DND-41 (cell line): ENCODE results near the gene LNX1.

Experiments used
- ATAC-seq: fragments of 200-7000 bp; cut with Tn5 transposase; 3 replicates; pipeline ENCODE4 v1.9.1; 2021; ENCODE audit warnings: low read depth; ENCODE audit not compliant: insufficient read depth
- DNase-seq: peaks from one replicate; pipeline ENCODE4 v3.0.0-alpha.2; 2020
- H2AFZ ChIP-seq: 2 replicates; pipeline ENCODE4 v1.6.0; 2012; ENCODE audit warnings: low read depth, low read length
- H3K27ac ChIP-seq: 2 replicates; pipeline ENCODE4 v1.5.1; 2012; ENCODE audit warnings: low read length, inconsistent platforms
- H3K27me3 ChIP-seq: fragments of 200-600 bp; sonication (generic); 2 replicates; pipeline ENCODE4 v1.6.0; 2012; ENCODE audit warnings: low read length, mild to moderate bottlenecking, inconsistent platforms; ENCODE audit not compliant: insufficient read depth, poor library complexity
- H3K36me3 ChIP-seq: 2 replicates; pipeline ENCODE4 v1.5.1; 2012; ENCODE audit warnings: low read length, inconsistent platforms; ENCODE audit not compliant: insufficient read depth
- H3K4me1 ChIP-seq: 2 replicates; pipeline ENCODE4 v1.5.1; 2012; ENCODE audit warnings: mild to moderate bottlenecking, low read length; ENCODE audit not compliant: insufficient read depth
- H3K4me2 ChIP-seq: 2 replicates; pipeline ENCODE4 v1.6.0; 2012; ENCODE audit warnings: mild to moderate bottlenecking, moderate library complexity, low read length, inconsistent platforms; ENCODE audit not compliant: insufficient read depth
- H3K4me3 ChIP-seq, 2 experiments: fragments of 200-600 bp in 1 of 2; shearing (Covaris generic) in 1 of 2; 2 replicates each; pipeline ENCODE4 v1.5.1; 2012 to 2016; ENCODE audit warnings: inconsistent platforms in 2 of 2, low read length in 2 of 2, mild to moderate bottlenecking in 2 of 2, low read depth in 1 of 2, moderate library complexity in 1 of 2
- H3K79me2 ChIP-seq: 2 replicates; pipeline ENCODE4 v1.6.0; 2012; ENCODE audit warnings: low read length, inconsistent platforms; ENCODE audit not compliant: insufficient read depth
- H3K9ac ChIP-seq: 2 replicates; pipeline ENCODE4 v1.6.0; 2012; ENCODE audit warnings: low read depth, mild to moderate bottlenecking, inconsistent platforms, low read length, moderate library complexity
- H3K9me3 ChIP-seq: 2 replicates; pipeline ENCODE4 v1.5.1; 2012; ENCODE audit warnings: low read length, moderate library complexity, mild to moderate bottlenecking, inconsistent platforms; ENCODE audit not compliant: insufficient read depth, severe bottlenecking
- H4K20me1 ChIP-seq: 2 replicates; pipeline ENCODE4 v1.6.0; 2012; ENCODE audit warnings: low read length; ENCODE audit not compliant: insufficient read depth
- EZH2 ChIP-seq: IDR thresholded peaks from 3 replicates; pipeline ENCODE4 v1.6.1; 2012; ENCODE audit warnings: borderline replicate concordance, low read depth, mild to moderate bottlenecking, moderate library complexity, low read length, inconsistent platforms; ENCODE audit not compliant: severe bottlenecking
- TF ChIP-seq, protein P1 (sequence below): IDR thresholded peaks from 2 replicates; pipeline ENCODE4 v1.5.1; 2012; ENCODE audit warnings: borderline replicate concordance, low read length, moderate library complexity, mild to moderate bottlenecking; ENCODE audit not compliant: poor library complexity, severe bottlenecking; ENCODE audit errors: extremely low read depth

LNX1 gene

GRCh38 chr4:53501561-53501960 is 89.7 kb downstream of the LNX1 start:
- no peaks in the 10 kb centered on the region for H3K4me1 ChIP-seq
- no peaks in the 10 kb centered on the region for H3K36me3 ChIP-seq
- H3K9ac ChIP-seq = no peak overlapping the region
- H3K79me2 ChIP-seq = no peaks in the 10 kb centered on the region
- no peaks in the 10 kb centered on the region for H4K20me1 ChIP-seq
- no peak for ATAC-seq
- H3K9me3 ChIP-seq = no peaks in the 10 kb centered on the region
- no peak overlapping the region for H3K4me3 ChIP-seq
- H3K4me2 ChIP-seq = no peak overlapping the region
- H3K27me3 ChIP-seq = no peaks in the 10 kb centered on the region
- no peak overlapping the region for H2AFZ ChIP-seq
- H3K27ac ChIP-seq = no peak overlapping the region
- no peak for DNase-seq
- TF ChIP-seq EZH2 = no peak
- TF ChIP-seq, protein P1, sequence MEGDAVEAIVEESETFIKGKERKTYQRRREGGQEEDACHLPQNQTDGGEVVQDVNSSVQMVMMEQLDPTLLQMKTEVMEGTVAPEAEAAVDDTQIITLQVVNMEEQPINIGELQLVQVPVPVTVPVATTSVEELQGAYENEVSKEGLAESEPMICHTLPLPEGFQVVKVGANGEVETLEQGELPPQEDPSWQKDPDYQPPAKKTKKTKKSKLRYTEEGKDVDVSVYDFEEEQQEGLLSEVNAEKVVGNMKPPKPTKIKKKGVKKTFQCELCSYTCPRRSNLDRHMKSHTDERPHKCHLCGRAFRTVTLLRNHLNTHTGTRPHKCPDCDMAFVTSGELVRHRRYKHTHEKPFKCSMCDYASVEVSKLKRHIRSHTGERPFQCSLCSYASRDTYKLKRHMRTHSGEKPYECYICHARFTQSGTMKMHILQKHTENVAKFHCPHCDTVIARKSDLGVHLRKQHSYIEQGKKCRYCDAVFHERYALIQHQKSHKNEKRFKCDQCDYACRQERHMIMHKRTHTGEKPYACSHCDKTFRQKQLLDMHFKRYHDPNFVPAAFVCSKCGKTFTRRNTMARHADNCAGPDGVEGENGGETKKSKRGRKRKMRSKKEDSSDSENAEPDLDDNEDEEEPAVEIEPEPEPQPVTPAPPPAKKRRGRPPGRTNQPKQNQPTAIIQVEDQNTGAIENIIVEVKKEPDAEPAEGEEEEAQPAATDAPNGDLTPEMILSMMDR = no peak

GRCh38 chr4:53500546-53500945 is 90.7 kb downstream of the LNX1 start:
- no peaks in the 10 kb centered on the region for H3K79me2 ChIP-seq
- H3K9me3 ChIP-seq = no peaks in the 10 kb centered on the region
- no peak overlapping the region for H3K4me3 ChIP-seq
- H3K4me2 ChIP-seq = no peak overlapping the region
- ATAC-seq (no peak), DNase-seq (no peak)
- no peak overlapping the region for H3K9ac ChIP-seq
- no peak for TF ChIP-seq EZH2
- TF ChIP-seq, protein P1 = no peak
- no peaks in the 10 kb centered on the region for H3K27me3 ChIP-seq
- no peaks in the 10 kb centered on the region for H3K36me3 ChIP-seq
- H4K20me1 ChIP-seq = no peaks in the 10 kb centered on the region
- H2AFZ ChIP-seq = no peak overlapping the region
- no peaks in the 10 kb centered on the region for H3K4me1 ChIP-seq
- no peak overlapping the region for H3K27ac ChIP-seq

- H3K27ac ChIP-seq = no peak overlapping the region
- H3K9me3 ChIP-seq = no peaks in the 10 kb centered on the region
- H3K4me3 ChIP-seq = no peak overlapping the region
- TF ChIP-seq EZH2 = no peak
- TF ChIP-seq, protein P1 = no peak
- no peaks in the 10 kb centered on the region for H3K79me2 ChIP-seq
- ATAC-seq (no peak), DNase-seq (no peak)
- no peak overlapping the region for H3K9ac ChIP-seq
- no peak overlapping the region for H3K4me2 ChIP-seq
- H3K27me3 ChIP-seq = no peaks in the 10 kb centered on the region
- no peaks in the 10 kb centered on the region for H3K36me3 ChIP-seq
- H3K4me1 ChIP-seq = no peaks in the 10 kb centered on the region
- no peak overlapping the region for H2AFZ ChIP-seq
- H4K20me1 ChIP-seq = no peaks in the 10 kb centered on the region
Observed at GRCh38 chr4:53499791-53500190, 91.5 kb downstream of the LNX1 start.

- DNase-seq (no peak), ATAC-seq (no peak)
- no peak for TF ChIP-seq EZH2
- TF ChIP-seq, protein P1 = no peak
- no peaks in the 10 kb centered on the region for H3K36me3 ChIP-seq
- H3K4me1 ChIP-seq = no peaks in the 10 kb centered on the region
- no peaks in the 10 kb centered on the region for H3K79me2 ChIP-seq
- no peak overlapping the region for H3K4me2 ChIP-seq
- H4K20me1 ChIP-seq = no peaks in the 10 kb centered on the region
- H3K27me3 ChIP-seq = no peaks in the 10 kb centered on the region
- no peak overlapping the region for H2AFZ ChIP-seq
- no peak overlapping the region for H3K9ac ChIP-seq
- H3K27ac ChIP-seq = no peak overlapping the region
- no peaks in the 10 kb centered on the region for H3K9me3 ChIP-seq
- no peak overlapping the region for H3K4me3 ChIP-seq
Observed at GRCh38 chr4:53498706-53499105, 92.6 kb downstream of the LNX1 start.
